ENCODE measurements around the gene FAM186B.
A peak's percentile ranks its signal among the peaks of the same experiment; 100 is the strongest.

The FAM186B gene

GRCh38 chr12:49567302-49567610, 38.2 kb downstream of the FAM186B start:
- DNase-seq = no peak

GRCh38 chr12:49566361-49566760, 39.1 kb downstream of the FAM186B start:
- no peak for DNase-seq

- DNase-seq = no peak
These were observed 39.8 kb downstream of the FAM186B start for GRCh38 chr12:49565406-49566265.

GRCh38 chr12:49564686-49565405, 40.6 kb downstream of the FAM186B start:
- no peak for DNase-seq

GRCh38 chr12:49563951-49564685, 41.3 kb downstream of the FAM186B start:
- DNase-seq = no peak

- DNase-seq = no peak
These were observed 42.6 kb downstream of the FAM186B start for GRCh38 chr12:49562831-49563230.

GRCh38 chr12:49562233-49562632, 43.2 kb downstream of the FAM186B start:
- DNase-seq = no peak

- no peak for DNase-seq
These were observed 44.7 kb downstream of the FAM186B start for GRCh38 chr12:49560695-49561094.

GRCh38 chr12:49559011-49559675, 46.3 kb downstream of the FAM186B start:
- no peak for DNase-seq

GRCh38 chr12:49558526-49558925, 46.9 kb downstream of the FAM186B start:
- DNase-seq = no peak

GRCh38 chr12:49557917-49558215, 47.6 kb downstream of the FAM186B start:
- DNase-seq = no peak

GRCh38 chr12:49557187-49557916, 48.1 kb downstream of the FAM186B start:
- DNase-seq = no peak

- DNase-seq = no peak
These were observed 48.9 kb downstream of the FAM186B start for GRCh38 chr12:49556391-49557186.

GRCh38 chr12:49555631-49556390, 49.6 kb downstream of the FAM186B start:
- no peak for DNase-seq

GRCh38 chr12:49554266-49554665, 51.2 kb downstream of the FAM186B start:
- no peak for DNase-seq

GRCh38 chr12:49553512-49554088, 51.8 kb downstream of the FAM186B start:
- peak; percentile 24 for DNase-seq

- DNase-seq = no peak
These were observed 52.5 kb downstream of the FAM186B start for GRCh38 chr12:49552899-49553298.

GRCh38 chr12:49552425-49552824, 53.0 kb downstream of the FAM186B start:
- no peak for DNase-seq

- no peak for DNase-seq
These were observed 53.4 kb downstream of the FAM186B start for GRCh38 chr12:49552014-49552413.

GRCh38 chr12:49550693-49551252, 54.7 kb downstream of the FAM186B start:
- no peak for DNase-seq

Measured in activated CD4-positive, alpha-beta T cell treated with anti-CD3 and anti-CD28 coated beads, Interleukin-2, amount 50 U/mL, for 16 hours (primary cell).